COLO829 (cell line): Measurements from ENCODE around the gene SETD6.
A peak's percentile ranks its signal among the peaks of the same experiment; 100 is the strongest.

Experiments used
- DNase-seq: peaks from one replicate; pipeline ENCODE4 v3.0.0; 2012; ENCODE audit warnings: low spot score

SETD6 gene

DNA sequence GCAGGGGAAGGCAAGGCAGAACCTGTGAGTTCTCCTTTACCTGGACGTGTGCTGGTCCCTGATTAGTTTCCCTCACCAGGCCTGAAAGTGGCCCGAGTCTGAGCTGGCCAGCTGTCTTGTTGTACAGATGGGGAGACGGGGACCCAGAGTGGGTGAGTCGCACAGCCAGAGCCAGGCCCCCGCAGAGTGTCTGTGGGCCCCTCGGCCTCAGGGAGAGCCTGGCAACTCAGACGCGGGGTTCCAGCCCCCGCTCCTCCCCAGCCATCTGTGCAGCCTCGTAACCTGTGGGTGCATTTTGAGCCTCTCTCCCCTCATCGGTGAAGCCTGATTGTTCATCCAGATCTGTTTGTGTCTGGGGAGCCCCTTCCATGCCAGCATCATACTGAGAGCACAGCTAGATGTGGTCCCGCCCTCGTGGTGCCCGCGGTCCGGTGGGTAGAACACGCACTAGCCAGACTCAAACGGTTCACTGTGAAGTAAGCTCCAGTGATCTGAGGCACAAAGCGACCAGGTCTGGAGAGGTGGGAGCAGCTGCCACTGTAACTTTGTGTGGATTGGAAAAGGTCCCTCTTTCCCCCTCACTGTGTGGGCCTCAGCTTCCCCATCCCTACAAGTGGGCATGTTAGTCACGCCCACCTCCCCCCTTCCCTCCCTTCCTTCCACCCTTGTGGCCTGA, 21.4 kb upstream of the SETD6 start:
- DNase-seq = no peak

DNA sequence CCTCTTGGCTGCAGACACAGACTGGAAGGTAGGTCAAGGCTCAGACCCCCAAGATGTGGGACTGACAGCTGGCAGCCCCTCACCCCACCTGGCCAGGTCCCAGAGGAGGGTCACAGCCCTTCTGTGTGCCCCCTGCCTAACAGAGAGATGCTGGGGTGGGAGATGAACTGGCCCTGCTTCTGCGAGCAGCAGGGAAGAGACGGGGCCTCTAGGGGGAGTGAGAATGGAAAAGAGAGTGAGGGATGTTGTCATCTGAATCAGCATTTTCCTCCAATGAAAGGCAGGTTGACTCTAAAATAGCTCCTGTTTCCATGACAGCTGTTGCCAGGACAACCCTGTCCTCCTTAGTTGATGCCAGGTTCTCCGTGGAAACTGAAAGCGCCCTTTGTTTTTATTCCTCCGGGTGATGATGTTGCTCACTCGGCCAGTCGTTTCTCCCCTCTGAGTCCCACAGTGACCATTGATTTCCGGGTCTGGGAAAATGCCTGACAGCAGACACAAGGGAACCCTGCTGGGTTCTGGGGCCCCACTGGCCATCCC, 20.3 kb upstream of the SETD6 start:
- peak; percentile 99 for DNase-seq

DNA sequence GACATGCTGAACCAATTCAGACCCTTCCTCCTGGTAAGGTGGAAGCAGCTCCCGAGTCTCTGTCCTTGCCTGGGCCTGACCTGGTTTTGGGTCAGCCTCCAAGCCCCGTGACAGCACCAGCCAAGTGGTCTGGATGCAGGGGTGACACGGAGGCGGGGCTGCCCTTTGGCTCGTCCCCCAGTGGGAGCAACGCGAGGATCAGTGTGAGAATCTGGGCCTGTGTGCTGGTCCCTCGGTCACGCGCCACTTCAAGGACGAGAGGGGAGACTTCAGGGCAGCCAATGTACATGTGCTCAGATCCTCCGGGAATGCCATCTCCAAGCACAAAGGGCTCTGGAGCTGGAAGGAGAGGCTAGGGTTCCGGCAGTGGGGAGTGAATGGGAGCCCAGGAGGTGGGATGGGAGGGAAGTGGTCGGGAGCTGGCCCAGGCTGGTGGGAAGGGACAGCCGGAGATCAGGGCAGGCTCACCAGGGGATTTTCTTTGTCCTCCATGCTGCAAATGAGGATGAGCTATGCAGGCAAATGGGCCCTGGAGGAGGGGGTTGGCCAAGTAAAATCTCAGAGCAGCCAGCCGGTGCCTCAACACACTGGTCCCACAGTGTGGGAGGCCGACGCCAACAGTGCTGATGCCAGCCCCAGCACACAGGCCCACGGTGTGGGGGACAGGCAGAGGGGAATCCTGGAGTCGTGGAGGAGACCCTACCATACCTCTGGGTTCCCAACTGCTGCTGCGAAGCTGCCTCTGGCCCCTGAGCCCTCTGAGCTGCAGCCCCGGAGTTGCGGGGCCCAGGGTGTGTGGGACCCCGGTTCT, 19.6 kb upstream of the SETD6 start:
- no peak for DNase-seq

DNA sequence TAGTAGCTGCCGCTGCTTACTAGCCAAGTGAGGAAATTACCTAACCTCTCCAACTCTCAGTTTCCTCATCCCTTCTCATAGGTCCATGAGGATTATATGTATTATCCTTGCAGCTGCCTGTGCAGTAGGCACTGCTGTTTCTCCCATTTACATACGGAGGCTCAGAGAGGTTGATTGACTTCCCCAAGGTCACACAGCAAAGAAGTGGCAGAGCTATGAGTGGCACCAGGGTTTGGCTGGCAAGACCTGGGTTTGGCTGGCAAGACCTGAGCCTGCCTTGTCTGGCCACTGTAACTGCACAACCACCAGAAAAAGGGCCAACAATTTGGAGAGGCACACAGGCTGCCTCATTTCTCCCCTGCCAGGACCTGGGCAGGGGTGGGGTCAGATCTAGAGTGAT, 17.8 kb upstream of the SETD6 start:
- DNase-seq = no peak

DNA sequence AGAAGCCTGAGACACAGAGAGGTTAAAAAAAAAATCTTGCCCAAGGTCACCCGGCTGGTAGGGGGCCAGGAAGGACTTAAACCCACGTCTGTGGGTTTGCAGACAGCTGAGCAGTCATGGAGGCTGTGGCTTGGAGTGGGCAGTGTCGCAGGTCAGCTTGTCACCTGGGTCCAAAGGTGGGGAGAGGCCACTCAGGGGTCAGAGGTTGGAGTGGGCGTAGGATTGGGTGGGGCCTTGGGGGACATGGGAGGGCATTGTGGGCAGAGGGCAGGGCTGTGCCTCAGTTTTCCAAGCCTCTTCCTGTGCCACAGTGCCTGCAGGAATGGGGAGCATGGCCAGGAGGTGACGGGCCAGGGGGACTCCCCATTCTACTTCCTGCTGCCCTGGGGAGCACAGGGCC, 17.4 kb upstream of the SETD6 start:
- DNase-seq = no peak

DNA sequence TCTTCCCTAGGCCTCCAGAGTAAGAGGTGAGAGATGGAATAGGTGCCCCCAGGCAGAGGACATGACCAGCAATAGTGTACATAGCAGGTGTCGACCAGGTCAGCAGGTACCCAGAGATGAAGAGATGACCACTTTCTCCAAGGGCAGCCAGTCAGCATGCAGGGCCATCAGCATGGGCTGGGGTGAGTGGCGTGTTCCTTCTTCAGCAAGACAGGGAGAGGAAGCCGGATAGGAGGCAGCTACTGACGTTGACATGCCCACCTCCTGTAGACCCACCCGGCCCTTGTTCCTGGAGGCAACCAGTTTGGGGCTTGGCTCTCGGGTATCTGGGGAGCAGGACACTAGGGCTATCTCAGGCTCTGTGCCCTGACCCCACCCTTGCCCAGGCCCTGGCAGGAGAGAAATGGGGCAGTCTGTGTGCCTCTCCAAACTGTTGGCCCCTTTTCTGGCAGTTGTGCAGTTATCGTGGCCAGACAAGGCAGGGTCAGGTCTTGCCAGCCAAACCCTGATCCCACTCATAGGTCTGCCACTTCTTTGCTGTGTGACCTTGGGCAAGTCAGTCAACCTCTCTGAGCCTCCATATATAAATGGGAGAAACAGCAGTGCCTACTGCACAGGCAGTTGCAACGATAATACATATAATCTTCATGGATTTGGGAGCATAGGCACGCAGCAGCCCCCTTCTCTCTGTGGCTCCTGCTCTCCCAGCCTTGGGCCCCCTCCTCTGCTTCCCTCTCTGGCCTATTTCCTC, 16.8 kb upstream of the SETD6 start:
- DNase-seq = no peak

DNA sequence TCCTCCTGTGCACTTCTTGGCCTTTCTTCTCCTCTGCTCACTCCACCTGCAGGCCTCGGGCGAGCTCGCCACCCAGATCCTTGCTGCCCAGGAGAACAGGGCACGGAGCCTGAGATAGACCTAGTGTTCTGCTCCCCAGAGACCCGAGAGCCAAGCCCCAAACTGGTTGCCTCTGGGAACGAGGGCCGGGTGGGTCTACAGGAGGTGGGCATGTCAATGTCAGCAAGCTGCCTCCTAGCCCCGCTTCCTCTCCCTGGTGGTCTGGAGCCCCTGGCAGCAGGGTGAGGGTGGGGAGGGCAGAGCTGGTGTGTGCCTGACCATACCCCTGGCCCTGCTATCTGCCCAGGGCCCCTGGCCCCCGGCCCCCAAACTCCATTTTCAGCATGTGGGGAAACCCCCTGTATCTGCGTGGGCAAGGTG, 16.2 kb upstream of the SETD6 start:
- DNase-seq = no peak

DNA sequence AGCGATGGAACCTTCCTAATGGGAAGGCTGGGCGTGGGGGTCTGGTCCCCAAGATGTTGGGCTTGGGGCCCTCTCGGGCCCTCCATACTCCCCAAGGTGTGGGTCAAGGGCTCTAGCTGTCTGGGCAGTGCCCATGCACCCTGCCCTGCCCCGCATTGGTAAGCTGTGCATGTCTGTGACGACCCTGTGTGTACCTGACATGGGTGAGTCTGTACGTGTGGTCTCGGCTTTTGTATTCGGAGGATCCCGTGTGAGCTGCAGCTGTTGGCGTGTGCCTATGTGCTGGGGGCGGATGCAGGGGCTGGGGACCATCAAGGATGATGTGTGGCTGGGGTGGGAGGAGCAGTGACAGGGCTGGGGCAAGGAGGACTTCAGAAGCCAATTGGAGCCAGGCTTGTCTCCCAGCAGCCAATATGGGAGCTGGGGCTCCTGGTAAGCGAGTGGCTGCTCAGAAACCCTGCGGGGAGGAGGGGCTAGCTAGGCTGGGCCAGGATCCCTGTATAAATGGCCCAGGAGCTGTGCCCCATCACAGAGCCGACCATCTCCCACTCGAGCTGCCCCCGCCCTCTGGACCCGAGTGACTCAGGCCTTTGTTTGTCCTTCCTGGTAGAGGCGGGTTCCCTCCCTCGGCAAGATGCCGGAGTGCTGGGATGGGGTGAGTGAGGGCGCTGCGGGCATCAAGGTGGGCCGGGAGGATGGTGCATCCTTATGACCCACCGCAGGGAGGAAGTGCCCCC, 15.5 kb upstream of the SETD6 start, which contains the start of gene NDRG4:
Gene NDRG4, plus strand, starts transcription at position 529 of the 737 bp plus-strand sequence. Its CDS starts 106 bp downstream, at position 635.
- DNase-seq = no peak

DNA sequence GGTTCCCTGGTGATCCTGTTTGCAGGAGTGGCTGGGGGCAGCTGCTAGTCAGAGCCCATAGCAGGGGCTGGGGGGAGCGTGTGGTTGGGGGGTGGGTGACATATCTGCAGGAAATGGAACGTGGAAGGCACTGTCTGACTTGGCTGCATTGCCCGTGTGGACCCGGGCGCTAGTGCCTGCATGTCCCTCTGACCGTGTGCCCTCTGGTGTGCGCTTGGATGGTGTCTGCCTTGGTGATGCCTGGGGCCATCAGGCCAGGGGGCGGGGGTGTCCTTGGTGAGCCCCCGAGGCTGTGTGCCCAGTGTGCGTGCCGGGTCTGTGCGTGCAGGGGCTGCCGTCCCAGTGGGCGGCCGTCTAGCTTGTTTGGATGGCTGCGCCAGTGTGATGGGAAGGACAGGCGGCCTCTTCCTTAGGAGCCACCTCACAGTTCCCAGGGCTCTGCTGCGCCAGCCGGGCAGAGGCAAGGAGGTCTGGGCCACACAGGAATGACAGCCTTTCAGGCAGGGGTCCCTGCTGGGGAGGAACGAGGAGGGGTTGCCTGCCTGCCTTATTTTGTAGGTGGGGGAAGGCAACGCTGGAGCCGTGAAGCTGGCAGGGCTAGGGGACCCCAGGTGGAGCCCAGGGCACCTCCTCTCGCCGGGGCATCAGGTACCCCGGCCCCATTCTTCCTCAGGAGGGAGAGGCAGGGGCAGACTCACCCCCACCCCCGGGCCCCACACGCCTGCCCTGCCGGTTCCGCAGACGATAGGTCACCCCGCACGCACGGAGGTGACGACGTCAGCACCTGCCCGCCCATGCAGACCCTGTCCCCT, 14.7 kb upstream of the SETD6 start:
- DNase-seq = no peak

DNA sequence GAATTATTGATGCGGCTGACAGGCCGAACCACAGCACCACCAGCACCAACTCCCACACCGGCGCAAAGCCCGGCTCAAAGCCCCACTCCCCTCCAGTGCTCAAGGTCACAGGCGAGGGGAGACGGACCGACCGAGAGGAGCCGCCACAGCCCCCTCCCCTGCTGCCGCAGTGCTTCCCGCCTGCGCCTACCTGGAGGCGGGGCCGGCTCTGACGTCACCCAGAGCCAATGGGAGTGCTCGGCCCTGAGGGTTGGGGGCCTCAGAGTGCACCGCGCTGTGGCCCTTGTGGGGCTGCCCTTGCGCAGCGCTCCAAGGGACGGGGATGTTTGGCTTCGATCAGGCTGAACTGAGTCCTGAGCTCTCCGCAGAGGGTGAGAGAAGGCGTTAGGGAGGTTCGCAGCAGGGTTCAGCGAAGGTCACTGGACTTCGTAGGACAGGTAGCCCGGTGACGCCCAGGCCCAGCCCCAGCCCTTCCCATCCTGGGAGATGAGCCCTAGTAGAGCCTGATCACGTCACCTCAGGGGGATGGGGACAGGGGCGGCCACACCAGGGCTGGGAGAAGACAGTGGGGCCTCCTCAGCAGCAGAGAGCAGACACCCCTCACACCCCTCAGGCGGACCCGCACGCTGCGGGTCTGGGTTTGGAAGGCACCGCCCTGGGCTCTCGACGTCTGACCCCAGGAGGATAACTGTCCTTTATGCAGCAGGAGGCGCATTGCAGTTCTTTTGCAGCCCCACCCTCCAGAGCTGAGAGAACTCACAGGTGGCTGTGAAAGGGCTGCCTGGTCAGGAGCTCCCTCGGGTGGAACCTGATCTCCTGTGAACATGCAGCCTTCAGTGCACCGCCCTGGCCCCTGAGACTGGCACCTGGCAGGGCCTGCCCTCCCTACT, 13.8 kb upstream of the SETD6 start:
- DNase-seq = no peak

DNA sequence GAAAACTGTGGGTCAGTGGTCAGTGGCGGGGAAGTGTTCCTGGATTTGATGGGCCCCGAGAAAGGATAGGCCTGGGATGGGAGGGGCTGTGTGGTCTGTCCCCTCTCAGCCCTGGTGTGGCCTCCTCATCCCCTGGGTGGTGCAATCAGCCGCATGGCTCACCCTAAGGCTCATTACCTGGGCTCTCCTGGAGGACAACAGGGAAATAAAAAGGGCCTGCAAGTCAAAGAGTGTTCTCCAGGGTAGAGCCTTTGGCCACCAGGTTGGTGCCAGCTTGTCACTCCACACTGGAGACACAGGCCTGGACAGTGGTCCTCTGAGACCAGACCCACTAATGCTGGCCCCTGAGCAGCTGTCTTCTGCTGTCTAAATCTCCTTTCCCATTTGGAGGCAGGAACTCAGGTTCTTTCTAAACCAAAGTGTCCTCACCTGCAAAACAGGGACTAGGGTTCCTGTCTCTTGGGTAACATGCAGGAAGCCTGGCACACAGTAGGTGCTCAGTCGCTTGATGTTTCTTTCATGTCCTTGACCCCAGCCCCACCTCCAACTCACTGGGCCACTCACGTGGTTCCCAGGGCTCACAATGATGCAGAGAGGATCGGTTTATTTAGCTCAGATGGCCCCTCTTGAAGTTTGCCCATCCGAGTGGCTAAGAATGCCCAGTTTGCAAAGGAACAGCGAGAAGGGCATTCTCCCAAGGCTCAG, 12.9 kb upstream of the SETD6 start:
- DNase-seq = no peak

DNA sequence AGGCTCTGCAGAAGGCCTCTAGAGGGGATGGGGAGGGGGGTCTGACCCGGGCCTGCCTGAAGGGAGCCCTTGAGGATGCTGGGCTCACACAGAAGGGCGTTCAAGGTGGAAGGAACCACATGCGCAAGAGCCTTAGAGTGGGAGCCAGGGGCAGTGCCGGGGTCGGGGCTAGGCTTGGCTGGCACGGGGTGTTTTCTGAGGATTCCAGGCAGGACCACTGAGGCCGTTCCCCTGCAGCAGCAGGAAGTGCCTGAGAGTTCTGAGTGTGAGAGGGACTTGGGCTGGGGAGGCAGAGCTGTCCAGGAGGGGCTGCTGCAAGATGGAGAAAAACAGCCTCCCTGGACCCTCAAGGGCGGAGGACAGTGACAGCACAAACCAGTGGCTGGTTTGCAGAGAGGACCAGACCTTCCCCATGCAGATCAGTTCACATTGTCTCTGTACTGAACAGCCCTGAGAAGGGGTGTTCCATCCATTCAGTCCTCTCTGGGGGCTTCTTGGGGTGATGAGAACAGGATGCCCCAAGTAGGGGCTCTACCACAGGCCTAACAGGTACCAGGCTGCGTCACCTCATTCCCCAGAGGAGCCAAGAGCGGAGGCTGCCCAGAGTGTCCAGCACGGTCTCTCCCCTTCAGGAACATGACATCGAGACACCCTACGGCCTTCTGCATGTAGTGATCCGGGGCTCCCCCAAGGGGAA, 12.0 kb upstream of the SETD6 start:
- DNase-seq = no peak

DNA sequence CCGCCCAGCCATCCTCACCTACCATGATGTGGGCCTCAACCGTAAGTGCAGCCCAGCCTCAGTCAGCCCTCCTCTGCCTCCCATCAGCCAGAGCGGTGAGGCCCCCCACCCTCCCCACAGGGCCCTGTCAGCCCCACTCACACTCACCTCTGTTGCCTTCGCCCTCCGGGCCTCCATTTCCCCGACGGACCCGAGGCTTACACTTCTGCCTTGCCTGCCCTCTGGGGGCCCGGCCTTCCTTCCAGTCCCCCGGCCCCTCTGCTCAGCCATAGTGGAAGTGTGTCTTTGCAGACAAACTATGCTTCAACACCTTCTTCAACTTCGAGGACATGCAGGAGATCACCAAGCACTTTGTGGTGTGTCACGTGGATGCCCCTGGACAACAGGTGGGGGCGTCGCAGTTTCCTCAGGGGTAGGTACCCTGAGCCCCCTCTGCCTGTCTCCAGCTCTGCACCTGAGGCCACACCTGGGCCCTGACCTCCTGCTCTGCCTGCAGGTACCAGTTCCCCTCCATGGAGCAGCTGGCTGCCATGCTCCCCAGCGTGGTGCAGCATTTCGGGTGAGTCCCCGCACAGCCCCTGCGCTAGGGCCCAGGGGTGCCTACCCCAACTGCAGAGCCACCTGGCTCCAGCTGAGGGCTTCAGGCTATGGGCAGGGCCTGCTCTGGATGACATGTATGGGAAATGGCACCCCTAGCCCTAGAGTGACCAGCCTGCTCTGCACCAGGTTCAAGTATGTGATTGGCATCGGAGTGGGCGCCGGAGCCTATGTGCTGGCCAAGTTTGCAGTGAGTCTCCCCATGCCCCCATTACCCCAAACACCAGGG, 11.2 kb upstream of the SETD6 start:
- no peak for DNase-seq

DNA sequence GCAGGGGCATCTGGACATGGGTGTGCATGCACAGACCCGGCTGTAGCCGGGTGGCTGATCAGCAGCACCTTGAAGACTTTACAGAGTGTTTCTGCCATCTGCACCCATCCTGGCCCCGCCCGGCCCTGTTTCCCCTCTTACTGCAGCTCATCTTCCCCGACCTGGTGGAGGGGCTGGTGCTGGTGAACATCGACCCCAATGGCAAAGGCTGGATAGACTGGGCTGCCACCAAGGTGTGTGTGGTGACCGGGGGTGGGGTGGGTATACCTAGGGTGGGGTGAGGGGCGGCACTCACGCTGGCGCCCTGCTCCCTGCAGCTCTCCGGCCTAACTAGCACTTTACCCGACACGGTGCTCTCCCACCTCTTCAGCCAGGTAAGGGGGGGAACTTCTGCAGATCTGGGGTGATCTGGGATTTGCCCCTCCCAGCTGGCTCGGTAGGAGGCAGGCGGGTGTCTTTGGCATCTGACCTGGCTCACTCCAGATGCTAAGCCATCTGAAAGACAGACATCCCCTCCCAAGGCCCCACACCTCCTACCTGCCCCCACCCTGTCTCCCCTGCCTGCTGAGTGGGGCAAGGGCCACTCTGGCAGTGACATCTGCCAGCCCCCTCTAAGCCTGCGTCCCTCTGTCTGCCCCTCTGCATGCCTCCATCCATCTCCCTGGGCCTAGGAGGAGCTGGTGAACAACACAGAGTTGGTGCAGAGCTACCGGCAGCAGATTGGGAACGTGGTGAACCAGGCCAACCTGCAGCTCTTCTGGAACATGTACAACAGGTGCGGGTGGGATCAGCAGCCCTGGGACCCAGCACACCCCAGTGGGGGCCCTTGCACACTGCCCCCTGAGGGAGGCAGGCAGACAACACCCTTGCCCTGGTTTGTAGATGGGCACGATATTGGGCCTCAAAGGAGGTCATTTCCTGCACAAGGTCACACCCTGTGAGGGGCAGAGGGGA, 8.8 kb upstream of the SETD6 start:
- DNase-seq = no peak

DNA sequence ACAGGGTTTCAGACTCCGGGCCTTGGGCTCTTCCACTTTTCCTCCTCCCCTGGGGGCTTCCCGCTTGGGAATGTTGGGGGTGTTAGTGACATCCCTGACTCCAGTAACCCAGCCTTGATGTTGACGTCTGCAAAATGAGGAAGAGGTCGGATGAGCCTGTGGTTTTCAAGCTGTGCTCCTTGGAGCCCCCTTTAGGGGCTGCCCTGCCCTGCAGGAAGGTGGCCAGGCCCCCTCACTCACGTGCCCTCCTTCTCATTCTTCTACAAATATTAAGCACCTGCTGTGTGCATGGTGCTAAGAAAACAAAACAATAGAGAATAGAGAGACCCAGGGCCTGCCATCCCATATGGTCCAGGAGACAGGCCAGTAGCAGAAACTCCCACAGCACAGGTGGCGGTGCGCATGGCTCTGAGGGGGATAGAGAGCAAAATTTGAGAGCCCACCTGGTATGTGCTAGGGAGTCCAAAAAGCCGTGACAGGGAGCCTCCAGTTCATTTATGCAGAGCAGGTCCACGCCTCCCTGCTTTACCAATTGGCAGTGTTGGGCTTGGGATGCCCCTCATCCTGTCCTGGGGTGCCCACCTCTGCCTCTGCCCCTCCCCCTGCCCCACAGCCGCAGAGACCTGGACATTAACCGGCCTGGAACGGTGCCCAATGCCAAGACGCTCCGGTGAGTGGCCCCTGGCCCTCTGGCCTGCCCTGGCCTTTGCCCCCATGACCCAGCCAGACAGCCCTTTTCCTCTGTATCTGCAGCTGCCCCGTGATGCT, 7.9 kb upstream of the SETD6 start:
- no peak for DNase-seq
